ENCODE results near the gene THAP2.

DNA sequence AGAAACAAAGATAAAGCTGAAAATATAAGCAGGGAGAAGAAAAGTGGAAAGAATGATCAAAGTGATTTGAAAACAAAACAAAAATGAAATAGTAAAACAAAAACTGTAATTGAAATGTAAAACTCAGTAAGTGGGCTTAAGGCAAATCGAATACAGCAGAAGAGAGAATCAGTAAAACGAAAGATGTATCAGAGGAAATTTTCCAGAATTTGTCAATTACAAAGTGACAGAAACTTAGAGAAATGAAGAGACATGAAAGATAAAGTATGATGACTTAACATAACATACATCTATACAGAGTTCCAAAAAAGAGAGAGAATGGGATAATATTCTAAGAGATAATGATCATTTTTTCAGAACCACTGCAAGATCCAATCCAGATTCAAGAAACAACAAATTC, 11.0 kb upstream of the THAP2 start:
- TF ChIP-seq GATA3 (IDR thresholded peaks at IDR 0.05; ENCODE audit: low read depth, low read length) (no peak), GATA2 (IDR thresholded peaks at IDR 0.05; ENCODE audit: low read depth, low read length) (no peak)

Data from SH-SY5Y (cell line).